NCI-H1930 (cell line): ENCODE measurements around the gene ZNF423.

Experiments used
- DNase-seq, 2 experiments: peaks; one replicate each; lab custom pipeline; 2025; lab: John Stamatoyannopoulos, UW

ZNF423 gene

GRCh38 chr16:49552313-49552928 lies 303.5 kb downstream of the ZNF423 start:
- no peak for DNase-seq

GRCh38 chr16:49550666-49551065 lies 305.2 kb downstream of the ZNF423 start:
- no peak for DNase-seq

GRCh38 chr16:49550140-49550539 lies 305.8 kb downstream of the ZNF423 start:
- DNase-seq: no peak

- no peak for DNase-seq
Measured at GRCh38 chr16:49548325-49548970, 307.5 kb downstream of the ZNF423 start.

GRCh38 chr16:49547448-49547847 lies 308.5 kb downstream of the ZNF423 start:
- no peak for DNase-seq

GRCh38 chr16:49546735-49547134 lies 309.2 kb downstream of the ZNF423 start:
- no peak for DNase-seq

- DNase-seq: no peak
Measured at GRCh38 chr16:49545741-49546448, 310.0 kb downstream of the ZNF423 start.

- no peak for DNase-seq
Measured at GRCh38 chr16:49545243-49545642, 310.7 kb downstream of the ZNF423 start.

- DNase-seq: no peak
Measured at GRCh38 chr16:49544828-49545227, 311.1 kb downstream of the ZNF423 start.

- no peak for DNase-seq
Measured at GRCh38 chr16:49543631-49543946, 312.3 kb downstream of the ZNF423 start.

GRCh38 chr16:49542946-49543630 lies 312.8 kb downstream of the ZNF423 start:
- no peak for DNase-seq

- DNase-seq: no peak
Measured at GRCh38 chr16:49542391-49542891, 313.5 kb downstream of the ZNF423 start.

GRCh38 chr16:49540836-49541235 lies 315.1 kb downstream of the ZNF423 start:
- DNase-seq: no peak

- no peak for DNase-seq
Measured at GRCh38 chr16:49539758-49540157, 316.2 kb downstream of the ZNF423 start.

- no peak for DNase-seq
Measured at GRCh38 chr16:49537924-49538459, 317.9 kb downstream of the ZNF423 start.

- no peak for DNase-seq
Measured at GRCh38 chr16:49534901-49535610, 320.9 kb downstream of the ZNF423 start.

- no peak for DNase-seq
Measured at GRCh38 chr16:49533422-49533821, 322.5 kb downstream of the ZNF423 start.

- DNase-seq: no peak
Measured at GRCh38 chr16:49532873-49533272, 323.0 kb downstream of the ZNF423 start.

GRCh38 chr16:49531931-49532840 lies 323.7 kb downstream of the ZNF423 start:
- DNase-seq: no peak

- DNase-seq: no peak
Measured at GRCh38 chr16:49531425-49531824, 324.5 kb downstream of the ZNF423 start.
